AG09309 (cell line): Measurements from ENCODE around the gene AHSP.
"Not testable (repeated sequence)": the region's sequence is repeated elsewhere in the genome, so short reads cannot be mapped to it uniquely, and the experiment has no call there.

ENCODE experiments used
- DNase-seq: peaks from one replicate; pipeline ENCODE4 v3.0.0-alpha.2; 2010; ENCODE audit warnings: low read depth
- H3K4me3 ChIP-seq: 2 replicates; pipeline ENCODE4 v1.5.1; 2011; ENCODE audit warnings: mild to moderate bottlenecking, low read depth, low read length, moderate library complexity; ENCODE audit not compliant: control insufficient read depth
- CTCF ChIP-seq: IDR thresholded peaks from 2 replicates; pipeline ENCODE4 v1.5.1; 2011; ENCODE audit warnings: mild to moderate bottlenecking, low read depth, low read length, inconsistent platforms; ENCODE audit not compliant: insufficient read depth, control insufficient read depth; ENCODE audit errors: missing control alignments

AHSP gene

GRCh38 chr16:31501226-31501965, 26.3 kb upstream of the AHSP start:
- no peak for TF ChIP-seq CTCF
- DNase-seq, result no peak
- no peak overlapping the region for H3K4me3 ChIP-seq

GRCh38 chr16:31501966-31502348, 25.7 kb upstream of the AHSP start:
- no peak overlapping the region for H3K4me3 ChIP-seq
- TF ChIP-seq CTCF, result no peak
- DNase-seq, result no peak

- no peak for TF ChIP-seq CTCF
- no peak for DNase-seq
- no peak overlapping the region for H3K4me3 ChIP-seq
Observed at GRCh38 chr16:31502981-31503380, 24.7 kb upstream of the AHSP start.

- H3K4me3 ChIP-seq, DNase-seq: not testable (repeated sequence)
Observed at GRCh38 chr16:31503555-31503954, 24.1 kb upstream of the AHSP start.

- H3K4me3 ChIP-seq, result no peak overlapping the region
- DNase-seq, result no peak
- no peak for TF ChIP-seq CTCF
Observed at GRCh38 chr16:31504159-31504558, 23.5 kb upstream of the AHSP start.

GRCh38 chr16:31505483-31505882, 22.2 kb upstream of the AHSP start:
- no peak for TF ChIP-seq CTCF
- no peak for DNase-seq
- no peak overlapping the region for H3K4me3 ChIP-seq

GRCh38 chr16:31507617-31507928, 20.1 kb upstream of the AHSP start:
- no peak for DNase-seq
- TF ChIP-seq CTCF, result no peak

More at GRCh38 chr16:31507617-31507928, 20.1 kb upstream of the AHSP start:
- peak overlapping the region; percentile 71 for H3K4me3 ChIP-seq
